IPS DF 19.7 (cell line): ENCODE measurements around the gene ZNF865.

Experiments
- DNase-seq: peaks from one replicate; pipeline ENCODE4 v3.0.0-alpha.2; 2013; ENCODE audit warnings: low read depth, low spot score

The ZNF865 gene

DNA sequence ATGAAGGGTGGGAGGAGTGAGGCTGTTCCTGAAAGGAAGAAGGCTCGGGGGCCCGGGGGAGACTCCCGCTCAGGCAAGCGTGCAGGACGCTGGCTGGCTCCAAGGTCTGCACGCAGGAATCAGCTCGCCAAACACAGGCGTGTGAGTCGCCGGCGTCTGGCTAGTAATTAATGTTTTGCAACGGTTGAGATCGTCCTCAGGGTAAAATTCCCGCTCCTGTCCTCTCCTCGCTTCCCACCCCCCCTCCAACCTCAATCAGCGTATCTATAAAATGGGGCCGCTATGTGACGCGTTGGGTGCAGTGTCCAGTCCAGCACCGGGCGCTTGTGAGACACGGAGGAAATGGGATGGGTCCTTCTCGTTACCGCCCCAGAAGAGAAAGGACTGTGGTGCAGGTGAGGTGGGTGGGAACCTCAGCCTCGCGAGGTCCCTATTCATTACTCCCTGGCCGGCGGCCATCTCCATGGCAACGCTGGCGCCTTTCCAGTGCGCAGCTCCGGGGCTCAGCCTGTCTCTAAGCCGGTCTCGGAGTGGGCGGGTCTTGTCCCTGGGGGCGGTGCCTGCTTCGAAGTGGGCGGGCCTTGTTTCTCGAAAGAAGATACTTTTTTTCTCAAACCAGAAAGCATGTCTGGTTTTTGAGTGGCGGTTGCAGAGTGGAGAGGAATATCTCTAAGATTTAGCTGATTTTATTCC lies 18.3 kb upstream of the ZNF865 start:
- DNase-seq = no peak

DNA sequence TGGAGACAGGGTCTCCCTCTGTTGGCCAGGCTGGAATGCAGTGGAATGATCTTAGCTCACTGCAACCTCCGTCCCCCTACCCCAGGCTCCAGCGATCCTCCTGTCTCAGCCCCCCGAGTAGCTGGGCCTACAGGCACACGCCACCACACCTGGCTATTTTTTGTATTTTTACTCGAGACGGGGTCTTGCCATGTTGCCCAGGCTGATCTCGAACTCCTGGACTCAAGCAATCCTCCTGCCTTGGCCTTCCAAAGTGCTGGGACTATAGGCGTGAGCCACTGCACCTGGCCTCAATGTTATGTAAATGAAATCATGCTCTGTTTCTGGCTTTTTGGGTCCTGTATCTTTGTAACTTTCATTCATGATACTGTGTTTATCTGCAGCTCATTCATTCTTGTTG lies 16.7 kb upstream of the ZNF865 start:
- DNase-seq = no peak

DNA sequence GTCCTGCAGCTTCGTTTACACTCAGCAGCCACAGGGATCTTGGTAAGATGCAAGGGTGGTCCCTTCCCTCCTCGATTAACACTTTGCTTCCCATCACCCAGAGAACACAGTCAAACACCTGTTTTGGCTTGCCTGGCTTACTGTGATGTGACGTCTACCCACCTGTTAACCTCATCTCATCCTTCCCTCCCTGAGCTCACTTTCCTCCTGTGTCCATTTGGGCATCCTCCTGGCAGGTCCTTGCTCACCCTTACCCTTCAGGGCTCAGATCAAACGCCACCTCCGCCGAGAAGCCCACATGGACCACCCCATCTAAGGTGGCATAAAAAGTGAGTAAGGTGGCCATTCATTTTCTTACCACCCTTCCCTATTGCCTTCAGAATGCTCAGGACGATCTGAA lies 15.3 kb upstream of the ZNF865 start:
- DNase-seq = no peak

DNA sequence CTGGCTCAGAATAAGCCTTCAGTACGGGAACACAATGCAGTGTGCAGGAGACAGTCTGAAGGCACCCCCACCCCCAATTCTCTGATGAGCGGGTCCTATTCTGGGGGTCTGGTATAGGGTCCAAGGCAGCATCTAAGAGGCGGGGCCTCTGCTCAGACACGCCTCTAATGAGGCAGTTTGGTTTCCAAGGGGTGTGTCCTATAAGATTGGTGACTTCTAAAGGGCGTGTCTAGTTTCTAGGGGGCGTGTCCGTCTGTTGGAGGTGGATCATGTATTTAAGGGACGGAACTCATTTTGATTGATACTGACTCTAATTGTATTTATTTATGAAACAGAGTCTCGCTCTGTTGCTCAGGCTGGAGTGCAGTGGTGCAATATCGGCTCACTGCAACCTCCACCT lies 14.8 kb upstream of the ZNF865 start:
- no peak for DNase-seq

DNA sequence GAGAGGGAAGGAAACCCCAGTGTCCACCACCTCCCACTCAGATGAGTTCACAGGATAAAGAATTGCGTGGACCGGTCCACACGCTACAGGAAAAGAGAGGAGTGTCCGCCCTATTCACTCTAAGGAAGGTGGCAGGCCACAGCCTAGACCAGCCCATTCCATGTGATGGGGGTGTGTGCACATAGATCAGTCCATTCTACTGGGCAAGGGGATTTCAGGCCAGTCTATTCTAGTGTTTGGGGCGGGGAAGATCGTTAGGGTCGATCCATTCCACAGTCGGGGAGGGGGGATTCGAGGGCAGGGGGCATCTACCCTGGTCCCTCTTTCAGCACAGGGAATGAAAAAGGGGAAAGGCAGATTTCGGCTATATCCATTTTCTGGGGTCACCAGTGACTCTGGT lies 13.9 kb upstream of the ZNF865 start:
- DNase-seq = no peak

DNA sequence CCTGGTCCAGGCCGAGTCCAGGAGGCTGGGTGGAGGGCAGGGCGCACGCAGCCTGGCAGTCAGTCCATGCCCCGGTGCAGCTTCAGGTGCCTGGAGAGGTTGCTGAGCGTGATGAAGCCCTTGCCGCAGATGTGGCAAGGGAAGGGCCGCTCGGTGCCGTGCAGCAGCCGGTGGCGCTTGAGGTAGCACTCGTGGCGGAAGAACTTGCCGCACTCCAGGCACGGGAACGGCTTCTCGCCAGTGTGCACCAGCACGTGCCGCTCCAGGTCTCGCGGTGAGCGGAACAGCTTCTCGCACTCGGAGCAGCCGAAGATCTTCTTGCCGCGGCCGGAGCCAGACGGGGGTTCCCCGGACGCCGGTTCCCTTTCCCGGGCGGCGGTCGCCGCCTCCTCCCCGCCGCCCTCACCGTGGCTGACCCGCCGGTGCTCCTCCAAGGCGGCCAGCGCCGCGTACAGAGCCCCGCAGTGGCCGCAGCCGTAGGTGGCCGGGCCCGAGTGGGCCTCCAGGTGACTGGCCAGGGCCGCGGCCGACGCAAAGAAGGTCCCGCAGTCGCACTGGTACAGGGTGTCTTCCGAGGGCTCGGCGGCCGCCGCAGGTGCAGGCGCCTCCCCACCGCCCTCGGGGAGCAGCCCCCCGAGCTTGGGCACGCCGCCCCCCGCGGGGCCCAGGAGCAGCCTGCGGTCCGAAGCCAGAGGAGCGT lies 12.9 kb upstream of the ZNF865 start:
- DNase-seq = no peak

DNA sequence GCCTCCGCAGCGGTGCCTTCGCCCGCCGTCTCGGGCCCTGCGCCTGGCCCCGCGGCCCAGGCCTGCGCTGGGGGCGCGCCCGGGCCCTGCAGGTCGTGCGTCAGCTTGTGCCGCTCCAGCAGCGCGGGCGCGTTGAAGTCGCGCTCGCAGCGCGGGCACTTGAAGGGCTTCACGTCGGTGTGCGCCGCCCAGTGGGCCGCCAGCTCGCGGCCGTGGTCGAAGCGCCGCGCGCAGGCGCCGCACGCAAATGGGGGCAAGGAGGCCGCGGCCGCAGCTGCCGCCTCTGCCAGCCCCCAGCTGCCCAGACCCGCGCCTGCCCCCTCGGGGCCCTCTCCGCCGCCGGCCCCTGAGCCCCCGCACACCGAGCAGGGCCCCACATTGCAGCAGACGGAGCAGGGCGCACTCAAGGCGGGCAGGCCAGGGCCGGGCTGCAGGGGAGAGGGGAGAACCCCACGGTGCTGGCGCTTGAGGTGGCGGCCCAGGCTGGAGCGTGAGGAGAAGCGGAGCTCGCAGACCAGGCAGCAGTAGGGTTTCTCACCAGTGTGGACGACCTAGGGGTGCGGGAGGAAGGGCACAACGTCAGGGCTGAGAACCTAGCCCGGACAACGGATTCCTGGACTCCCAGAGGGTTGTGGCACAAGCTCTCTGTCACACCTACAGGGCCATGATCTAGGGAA lies 12.2 kb upstream of the ZNF865 start:
- DNase-seq = no peak

DNA sequence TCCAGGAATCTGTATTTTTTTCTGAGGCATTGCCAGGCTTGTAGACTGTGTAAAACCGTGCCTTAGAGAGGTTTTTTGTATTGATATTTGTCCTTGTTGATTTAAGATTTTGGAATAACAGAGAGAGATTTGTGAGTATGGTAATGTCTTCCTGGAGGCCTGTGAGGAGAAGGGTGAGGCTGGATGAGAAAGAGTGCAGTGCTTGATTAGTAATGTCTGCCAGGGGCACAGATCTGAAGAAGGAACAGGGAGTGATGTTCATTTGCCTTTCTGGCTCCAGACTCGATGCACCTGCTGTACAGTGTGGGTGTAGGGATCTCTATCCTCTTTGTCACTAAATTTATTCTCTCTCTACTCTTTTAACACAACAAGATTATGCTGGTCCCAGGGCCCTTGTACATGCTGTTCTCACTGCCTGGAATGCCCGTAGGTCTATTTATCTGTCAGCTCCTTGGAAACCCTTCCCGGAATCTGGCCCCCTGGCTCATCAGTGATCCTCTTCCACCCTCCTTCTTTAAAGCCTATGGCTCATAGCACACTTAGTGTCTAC lies 10.4 kb upstream of the ZNF865 start:
- DNase-seq = no peak

DNA sequence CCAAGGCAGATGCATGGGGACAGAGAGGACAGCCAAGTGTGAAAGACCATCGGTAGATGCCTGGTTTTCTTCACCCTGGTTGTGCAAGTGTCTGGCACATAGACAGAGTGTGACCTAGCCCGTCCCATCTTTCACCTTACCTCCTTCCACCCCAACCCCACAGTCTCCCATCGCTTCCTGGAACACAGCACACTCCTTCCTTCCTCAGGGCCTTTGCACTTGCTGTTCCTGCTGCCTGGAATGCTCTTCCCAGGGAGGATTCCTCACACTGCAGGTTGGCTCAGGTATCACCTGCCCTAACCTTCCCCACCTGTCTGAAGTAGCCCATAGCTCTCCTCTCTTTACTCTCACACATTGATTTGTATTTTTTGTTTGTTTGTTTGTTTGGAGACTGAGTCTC lies 9.1 kb upstream of the ZNF865 start:
- DNase-seq = no peak

DNA sequence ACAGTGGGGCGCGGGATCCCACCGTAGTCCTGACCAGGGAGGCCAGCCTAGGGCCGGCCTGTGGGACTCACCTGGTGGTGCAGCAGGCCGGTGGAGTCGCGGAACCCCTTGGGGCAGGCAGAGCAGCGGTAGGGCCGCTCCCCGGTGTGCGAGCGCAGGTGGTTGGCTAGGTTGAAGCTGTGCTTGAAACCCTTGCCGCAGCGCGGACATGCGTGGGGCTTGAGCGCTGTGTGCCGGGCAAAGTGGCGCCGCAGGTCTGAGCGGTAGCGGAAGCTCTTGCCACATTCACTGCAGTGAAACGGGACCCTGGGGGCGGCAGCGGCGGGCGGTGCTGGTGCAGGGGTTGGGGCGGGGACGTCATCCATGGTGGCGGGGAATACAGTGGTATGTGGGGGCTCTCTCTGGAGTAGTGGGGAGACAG lies 7.9 kb upstream of the ZNF865 start:
- DNase-seq = no peak

DNA sequence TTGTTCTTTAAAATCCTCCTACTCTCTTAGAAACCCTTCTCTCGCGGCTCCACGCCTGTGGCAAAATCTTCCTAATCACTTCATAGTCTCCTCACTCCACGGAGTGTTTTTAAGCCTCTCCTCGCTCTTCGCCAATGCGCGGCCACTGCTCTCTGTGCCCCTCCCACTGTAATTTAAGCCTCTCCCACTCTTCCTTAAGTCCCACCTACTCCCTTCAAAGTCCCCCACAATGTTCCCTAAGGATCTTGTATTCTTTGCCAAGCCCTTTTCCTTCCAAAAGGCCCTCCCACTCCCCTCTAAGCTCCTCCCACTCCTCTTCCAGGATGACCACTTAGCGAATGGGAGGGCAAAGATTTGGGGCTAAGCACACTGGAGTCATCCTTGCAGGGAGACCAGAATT lies 7.4 kb upstream of the ZNF865 start:
- DNase-seq = no peak

DNA sequence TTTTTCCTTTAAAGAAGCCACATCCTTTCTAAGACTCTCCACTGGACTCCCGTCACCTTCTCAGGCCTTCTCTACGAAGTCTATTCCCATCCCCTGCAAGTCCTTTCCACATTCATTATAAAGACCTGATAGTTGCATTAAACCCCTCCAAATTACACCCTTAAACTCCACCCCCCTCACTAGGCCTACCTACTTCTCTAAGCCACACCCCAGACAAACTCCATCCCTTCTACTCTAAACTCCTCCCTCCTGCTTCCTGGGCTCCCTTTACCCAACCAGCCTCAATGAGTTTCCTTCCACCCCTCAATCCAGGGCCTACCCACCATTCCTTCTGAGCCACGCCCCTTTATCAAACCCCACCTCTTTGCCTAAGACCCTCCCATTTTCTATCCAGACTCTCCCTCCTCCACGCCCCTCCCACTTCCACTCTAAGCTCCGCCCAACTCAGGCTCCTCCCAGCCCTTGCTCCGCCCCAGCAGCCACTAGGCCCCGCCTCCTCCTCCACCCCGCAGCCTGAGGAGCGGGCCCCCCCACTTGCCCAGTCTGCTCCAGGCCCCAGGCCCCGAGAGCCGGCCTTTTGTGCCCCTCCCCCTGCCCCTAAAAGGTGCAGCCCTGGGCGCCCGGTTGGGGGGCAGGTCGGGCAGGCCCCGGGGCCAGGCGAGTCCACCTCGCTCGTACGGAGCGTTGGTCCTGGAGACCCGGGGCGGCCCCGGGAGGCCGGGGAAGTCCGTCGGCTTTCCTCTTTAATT lies 6.6 kb upstream of the ZNF865 start:
- no peak for DNase-seq

DNA sequence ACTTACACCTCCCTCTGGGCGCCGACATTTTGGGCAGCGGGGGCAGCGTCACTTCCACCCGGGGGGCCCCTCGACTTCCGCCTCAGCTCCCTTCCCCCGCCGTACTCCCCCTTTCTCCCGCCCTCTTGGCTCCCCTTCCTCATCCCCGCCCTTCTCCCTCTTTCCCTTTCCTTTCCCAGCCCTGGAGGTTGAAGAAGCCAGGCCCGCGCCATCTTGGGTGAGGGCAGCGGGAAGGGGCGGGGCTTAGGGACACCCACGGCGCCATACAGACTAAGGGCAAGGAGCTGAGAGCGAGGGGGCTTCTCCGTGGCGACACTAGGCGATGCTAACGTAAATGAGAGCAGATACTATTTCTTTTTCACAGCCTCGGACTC lies 6.0 kb upstream of the ZNF865 start, which contains the start of gene FIZ1:
FIZ1 (minus strand) TSS at position 50 of the 374 bp plus-strand sequence. CDS start 1,652 bp downstream, outside the sequence.
- no peak for DNase-seq

DNA sequence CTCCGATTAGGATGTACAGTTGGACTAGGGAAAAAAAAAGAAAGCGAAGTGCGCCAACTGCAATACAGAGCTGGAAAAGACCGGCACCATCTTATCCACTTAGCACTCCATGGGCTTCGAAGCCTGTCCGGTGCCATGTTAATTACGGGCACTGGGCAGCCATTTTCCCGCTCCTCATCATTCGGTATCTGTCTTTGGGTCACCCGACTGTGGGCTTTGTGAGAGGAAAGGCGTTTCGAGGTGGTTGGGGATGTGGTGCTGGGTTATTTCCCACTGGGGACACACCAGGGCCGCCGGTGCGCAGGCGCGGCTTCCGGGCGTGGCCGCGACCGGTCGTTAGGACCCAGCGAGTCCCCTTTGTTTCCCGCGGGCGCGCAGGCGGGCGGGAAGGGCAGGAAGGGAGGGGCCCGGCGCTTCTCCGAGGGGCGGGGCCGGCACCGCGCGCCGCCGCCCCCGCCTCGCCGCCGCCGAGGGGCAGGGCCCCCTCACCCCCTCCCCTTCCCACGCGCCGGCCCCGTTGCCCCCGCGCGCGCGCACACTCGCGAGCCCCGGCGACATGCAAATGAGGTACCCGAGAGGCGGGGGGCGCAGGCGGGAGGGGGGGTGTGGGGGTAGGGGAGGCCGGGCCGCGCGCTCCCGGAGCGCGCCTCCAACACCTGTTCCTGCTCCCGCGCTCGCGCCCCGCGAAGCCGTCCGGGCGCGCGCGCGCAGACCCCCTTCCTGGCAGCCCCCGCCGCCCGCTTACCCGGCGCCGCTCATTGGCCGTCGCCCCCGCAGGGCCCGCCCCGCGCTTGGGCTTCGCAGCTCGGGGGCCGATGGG lies 5.4 kb upstream of the ZNF865 start, which contains the start of gene ZNF524:
ZNF524 (plus strand) TSS at position 447 of the 820 bp plus-strand sequence. CDS start 1,825 bp downstream, outside the sequence.
- DNase-seq = no peak

DNA sequence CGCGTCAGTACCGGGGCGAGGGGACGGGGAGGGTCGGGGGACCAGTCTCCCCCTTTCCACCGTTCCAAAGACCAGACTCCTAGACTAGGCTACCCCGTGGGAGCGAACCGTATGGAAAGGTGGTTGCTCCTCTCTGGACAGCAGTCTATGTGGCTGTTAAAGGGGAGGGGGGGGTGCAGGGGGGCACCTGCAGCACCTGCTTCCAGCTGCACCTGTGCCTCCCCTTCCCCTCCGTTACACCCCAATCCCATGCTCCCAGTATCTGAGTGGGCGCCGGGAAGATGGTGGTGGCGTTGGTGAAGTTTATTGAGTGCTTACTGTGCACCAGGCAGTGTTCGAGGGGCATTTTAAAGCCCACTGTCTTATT lies 4.8 kb upstream of the ZNF865 start:
- DNase-seq = no peak

DNA sequence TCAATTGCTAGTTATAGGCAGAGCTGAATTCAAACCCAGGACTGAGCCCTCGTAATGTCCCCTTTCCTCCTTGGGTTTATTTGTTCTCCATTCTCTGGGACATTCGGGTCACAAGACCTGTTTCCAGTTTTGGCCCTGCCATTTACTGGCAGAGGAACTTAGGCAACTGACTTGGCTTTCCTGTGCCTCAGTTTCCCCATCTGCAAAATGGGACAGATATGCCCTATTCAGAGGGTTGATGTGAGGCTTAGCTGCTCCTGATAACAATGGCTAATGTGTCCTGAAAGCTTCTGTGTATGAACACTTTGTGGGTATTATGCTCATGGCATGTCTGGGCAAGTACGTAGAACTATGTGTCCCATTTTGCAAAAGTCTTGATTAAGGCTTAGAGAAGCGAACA lies 4.4 kb upstream of the ZNF865 start:
- DNase-seq = no peak

DNA sequence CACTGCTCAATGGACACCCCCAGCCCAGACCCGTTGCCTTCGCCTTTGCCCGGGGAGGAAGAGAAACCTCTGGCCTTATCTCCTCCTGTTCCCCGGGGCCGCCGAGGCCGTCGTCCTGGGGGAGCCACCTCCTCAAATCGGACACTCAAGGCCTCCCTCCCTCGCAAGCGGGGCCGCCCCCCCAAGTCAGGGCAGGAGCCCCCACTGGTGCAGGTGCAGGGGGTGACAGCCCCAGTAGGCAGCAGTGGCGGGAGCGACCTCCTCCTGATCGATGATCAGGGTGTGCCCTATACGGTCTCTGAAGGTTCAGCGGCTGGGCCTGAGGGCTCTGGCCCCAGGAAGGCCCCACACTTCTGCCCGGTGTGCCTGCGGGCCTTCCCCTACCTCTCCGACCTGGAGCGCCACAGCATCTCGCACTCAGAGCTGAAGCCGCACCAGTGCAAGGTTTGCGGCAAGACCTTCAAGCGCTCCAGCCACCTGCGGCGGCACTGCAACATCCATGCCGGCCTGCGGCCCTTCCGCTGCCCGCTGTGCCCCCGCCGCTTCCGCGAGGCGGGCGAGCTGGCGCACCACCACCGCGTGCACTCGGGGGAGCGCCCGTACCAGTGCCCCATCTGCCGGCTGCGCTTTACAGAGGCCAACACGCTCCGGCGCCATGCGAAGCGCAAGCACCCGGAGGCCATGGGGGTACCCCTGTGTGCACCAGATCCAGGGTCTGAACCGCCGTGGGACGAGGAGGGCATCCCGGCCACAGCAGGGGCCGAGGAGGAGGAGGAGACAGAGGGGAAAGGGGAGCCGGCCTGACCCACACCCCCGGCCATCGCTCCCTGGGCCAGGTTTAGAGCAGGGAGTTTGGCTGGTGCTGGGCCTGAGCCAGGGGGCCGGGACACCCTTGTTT lies 3.1 kb upstream of the ZNF865 start:
- no peak for DNase-seq

DNA sequence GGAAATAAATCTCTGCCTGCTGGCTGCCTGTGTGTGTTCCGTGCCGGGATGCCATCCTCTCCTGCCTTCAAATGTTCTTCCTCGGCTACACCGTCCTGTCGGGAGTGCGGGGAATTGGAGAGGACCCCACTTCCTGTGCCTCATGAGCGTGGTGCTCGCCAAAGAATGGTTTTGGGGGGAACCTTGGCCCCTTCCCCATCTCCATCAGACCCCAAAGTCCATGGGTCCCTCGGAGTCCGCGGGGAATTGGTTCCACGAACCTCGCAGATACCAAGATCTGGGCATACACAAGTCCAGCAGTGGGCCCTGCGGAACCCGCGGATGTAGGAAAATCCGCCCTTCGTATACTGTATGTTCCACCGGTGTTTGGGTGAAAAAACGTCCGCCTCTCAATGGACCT lies 2.3 kb upstream of the ZNF865 start:
- DNase-seq = no peak

DNA sequence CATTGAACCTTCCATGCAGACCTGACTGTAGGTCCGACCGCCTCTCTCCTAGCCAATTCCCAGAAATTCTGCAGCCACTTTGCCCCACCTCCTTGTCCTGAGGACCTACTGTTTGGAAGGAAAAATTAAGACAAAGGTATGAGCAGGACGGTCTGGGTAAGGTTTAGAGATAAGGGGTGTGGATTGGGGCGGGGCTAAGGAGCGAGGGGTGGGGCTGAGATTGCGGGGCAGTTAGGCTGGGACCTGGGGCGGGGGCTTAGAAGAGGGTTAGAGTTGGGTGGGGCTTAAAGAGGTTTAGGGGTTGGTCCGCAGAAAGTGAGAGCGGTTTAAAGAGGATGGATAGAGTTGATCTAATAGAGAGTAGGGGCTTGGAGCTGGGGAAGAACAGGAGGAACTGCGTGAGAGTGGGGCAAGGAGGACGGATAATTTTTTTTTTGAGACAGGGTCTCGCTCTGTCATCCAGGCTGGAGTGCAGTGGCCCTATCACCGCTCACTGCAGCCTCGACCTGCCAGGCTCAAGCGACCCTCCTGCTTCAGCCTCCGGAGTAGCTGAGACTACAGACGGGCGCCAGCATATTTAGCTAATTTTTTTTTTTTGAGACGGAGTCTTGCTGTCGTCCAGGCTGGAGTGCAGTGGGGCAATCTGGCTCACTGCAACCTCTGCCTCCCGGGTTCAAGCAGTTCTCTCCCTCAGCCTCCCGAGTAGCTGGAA lies 1.7 kb upstream of the ZNF865 start:
- DNase-seq = no peak
